Thymus (tissue), 14 donors: ENCODE data around the gene ARHGEF33. TPM values are rescaled to one million over a fixed set of nuclear protein-coding genes. Genes with fewer than 3 reads are reported as not detected.

Experiments
- DNase-seq, 9 donors: peaks; one replicate each; pipeline ENCODE4 v3.0.0-alpha.2; 2013; ENCODE audit warnings: low spot score in 9 of 9, low read depth in 6 of 9, missing footprints in 1 of 9
- H3K27ac ChIP-seq, 2 donors: one replicate each; pipeline ENCODE4 v1.5.1; 2013; ENCODE audit warnings: control low read depth in 1 of 2, low read depth in 1 of 2, low read length in 1 of 2, mild to moderate bottlenecking in 1 of 2, moderate library complexity in 1 of 2
- H3K27me3 ChIP-seq, 2 donors: one replicate each; pipeline ENCODE4 v1.5.1; 2013; ENCODE audit warnings: low read length in 1 of 2; ENCODE audit not compliant: control insufficient read depth in 2 of 2, insufficient read depth in 1 of 2
- H3K36me3 ChIP-seq, 2 donors: one replicate each; pipeline ENCODE4 v1.5.1; 2013; ENCODE audit warnings: low read length in 1 of 2, mild to moderate bottlenecking in 1 of 2, moderate library complexity in 1 of 2; ENCODE audit not compliant: control insufficient read depth in 2 of 2, insufficient read depth in 2 of 2
- H3K4me1 ChIP-seq, 2 donors: one replicate each; pipeline ENCODE4 v1.5.1; 2013; ENCODE audit warnings: low read length in 2 of 2; ENCODE audit not compliant: control insufficient read depth in 2 of 2, insufficient read depth in 2 of 2
- H3K4me3 ChIP-seq, 2 donors: one replicate each; pipeline ENCODE4 v1.5.1; 2013; ENCODE audit warnings: low read length in 2 of 2, control low read depth in 1 of 2, mild to moderate bottlenecking in 1 of 2
- H3K9me3 ChIP-seq, 2 donors: one replicate each; pipeline ENCODE4 v1.5.1; 2013; ENCODE audit warnings: low read length in 1 of 2, mild to moderate bottlenecking in 1 of 2; ENCODE audit not compliant: control insufficient read depth in 2 of 2, insufficient read depth in 1 of 2
- WGBS: extraction: QIAGEN DNeasy Blood & Tissue Kit; methylation state at CpG from one replicate; pipeline ENCODE4 v1.1.7; 2013; 5-methylcytosine and 5-hydroxymethylcytosine counted together
- long read RNA-seq, 10 donors: transcript quantifications; one replicate each; lab custom pipeline, GENCODE V29; 2026
- polyA plus RNA-seq: library from polyadenylated mRNA; stranded (reverse); fragments of 200-250 nt; gene quantifications from one replicate; pipeline ENCODE4 v1.2.3, GENCODE V29; 2013
- total RNA-seq: library from RNA; stranded (reverse); fragments of 120-200 nt; gene quantifications from one replicate; pipeline ENCODE4 v1.2.4, GENCODE V29; 2013
- donor health status: healthy.

Gene ARHGEF33
- total RNA-seq = 0.33 TPM
- 0.55 TPM for polyA plus RNA-seq
- long read RNA-seq, donor 1 = 0 reads
- long read RNA-seq, donor 2, partial matches to known transcripts = 16 of 17 reads
- long read RNA-seq, donor 2, other reads (novel, unspliced or antisense) = 0 of 17 reads
- long read RNA-seq, donor 3 = 0 reads
- long read RNA-seq, donor 4 = 0 reads
- long read RNA-seq, donor 5 = 0 reads
- long read RNA-seq, donor 6 = 0 reads
- long read RNA-seq, donor 7 = 0 reads
- long read RNA-seq, donor 8 = 0 reads
- long read RNA-seq, donor 9 = 0 reads
- long read RNA-seq, donor 10 = 0 reads

DNA sequence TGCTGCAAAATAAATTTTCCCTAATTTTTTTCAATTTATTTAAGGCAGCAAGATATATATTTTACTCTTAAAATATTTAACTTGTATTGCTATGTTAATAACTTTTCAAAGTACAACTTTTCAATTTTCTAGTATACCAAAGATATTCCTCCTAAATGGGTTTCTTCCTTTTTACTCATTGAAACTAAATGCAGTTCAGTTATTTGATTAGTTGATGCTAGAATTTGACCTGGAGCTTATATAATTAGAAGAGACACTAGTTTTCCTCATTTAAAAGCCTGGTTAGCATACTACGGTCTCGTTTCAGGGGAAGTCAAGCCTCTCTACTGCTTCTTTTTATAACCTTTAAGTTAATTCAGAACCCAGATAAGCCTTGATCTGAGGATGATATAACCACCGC lies at the start of gene ARHGEF33:
Gene ARHGEF33 (plus strand): TSS at position 301 of the 400 bp plus-strand sequence. CDS start 29,573 bp downstream, outside the sequence.
- no peaks in the 10 kb centered on the region for H3K36me3 ChIP-seq
- H3K4me3 ChIP-seq = no peak within 1 kb of the TSS
- WGBS = 97% methylated on average over 3 of the region's 3 CpGs
- no peaks in the 10 kb centered on the region for H3K27me3 ChIP-seq
- no peaks in the 10 kb centered on the region for H3K4me1 ChIP-seq
- H3K9me3 ChIP-seq = no peaks in the 10 kb centered on the region
- no peak for DNase-seq
- no peak within 1 kb of the TSS for H3K27ac ChIP-seq

DNA sequence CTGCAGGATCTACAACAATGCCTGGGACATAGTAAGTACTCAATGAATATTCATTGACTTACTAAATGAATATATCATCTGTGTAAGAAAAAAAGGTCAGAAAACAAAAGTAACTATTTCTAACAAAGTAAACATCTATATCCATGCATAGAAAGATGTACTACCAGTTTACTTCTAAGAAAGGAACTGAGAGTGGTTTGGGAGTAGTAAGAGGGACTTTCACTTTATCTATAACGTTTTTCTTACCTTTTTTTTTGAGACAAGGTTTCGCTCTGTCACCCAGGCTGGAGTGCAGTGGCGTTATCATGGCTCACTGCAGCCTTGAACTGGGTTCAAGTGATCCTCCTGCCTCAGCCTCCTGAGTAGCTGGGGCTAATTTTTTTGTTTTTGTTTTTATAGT lies 39.6 kb upstream of the ARHGEF33 start:
- H3K4me3 ChIP-seq = no peak overlapping the region
- no peaks in the 10 kb centered on the region for H3K27me3 ChIP-seq
- H3K9me3 ChIP-seq = no peaks in the 10 kb centered on the region
- peaks cover 8 to 15% of the 10 kb centered on the region in 2 donors for H3K36me3 ChIP-seq
- no peaks in the 10 kb centered on the region for H3K4me1 ChIP-seq
- DNase-seq = no peak
- H3K27ac ChIP-seq = no peak overlapping the region
- WGBS = 95% methylated on average over 3 of the region's 3 CpGs

DNA sequence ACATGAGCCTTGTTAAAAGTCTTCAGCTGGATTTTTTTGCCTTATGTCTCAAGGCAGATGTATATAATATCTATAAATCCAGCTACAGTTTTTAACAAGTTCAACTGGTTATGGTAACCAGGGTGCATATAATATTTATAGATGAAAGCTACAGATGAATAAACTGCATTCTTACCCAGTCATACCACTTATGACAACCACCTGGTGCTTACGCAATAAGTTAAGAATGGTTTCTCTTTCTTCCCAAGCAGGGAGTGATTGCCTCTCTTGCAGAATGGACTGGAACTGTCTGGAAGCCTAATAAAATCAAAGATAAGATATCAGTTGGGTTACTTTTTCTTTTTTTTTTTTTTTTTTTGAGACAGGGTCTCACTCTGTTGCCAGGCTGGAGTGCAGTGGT lies 33.5 kb upstream of the ARHGEF33 start:
- Histone ChIP-seq H3K4me3 (no peak overlapping the region), H3K36me3 (peaks cover 16 to 54% of the 10 kb centered on the region in 2 donors), H3K4me1 (no peaks in the 10 kb centered on the region), H3K27ac (no peak overlapping the region), H3K27me3 (no peaks in the 10 kb centered on the region), H3K9me3 (no peaks in the 10 kb centered on the region)
- WGBS = 99% methylated on average over 1 of the region's 1 CpG
- DNase-seq = no peak

DNA sequence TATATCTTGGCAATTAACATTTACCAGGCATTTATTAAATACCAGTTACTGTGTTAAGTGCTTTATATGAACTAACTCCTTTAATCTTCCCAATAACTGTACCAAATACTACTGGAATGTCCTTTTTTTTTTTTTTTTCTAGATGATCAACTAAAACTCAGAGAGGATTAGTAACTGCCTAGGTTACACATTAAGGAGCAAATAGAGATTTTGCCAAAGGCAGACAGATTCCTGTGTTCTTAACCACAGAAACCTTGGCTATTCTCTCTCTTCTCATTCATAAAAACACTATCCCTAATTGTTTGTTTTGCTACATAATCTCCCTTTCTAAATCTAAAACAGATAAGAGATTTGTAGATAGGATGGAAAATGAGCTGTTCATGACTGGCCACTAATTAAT lies 27.2 kb upstream of the ARHGEF33 start:
- H3K9me3 ChIP-seq = no peaks in the 10 kb centered on the region
- DNase-seq = no peak
- H3K36me3 ChIP-seq = peaks cover 4 to 33% of the 10 kb centered on the region in 2 donors
- no peaks in the 10 kb centered on the region for H3K4me1 ChIP-seq
- H3K4me3 ChIP-seq = no peak overlapping the region
- H3K27ac ChIP-seq = no peak overlapping the region
- no peaks in the 10 kb centered on the region for H3K27me3 ChIP-seq

DNA sequence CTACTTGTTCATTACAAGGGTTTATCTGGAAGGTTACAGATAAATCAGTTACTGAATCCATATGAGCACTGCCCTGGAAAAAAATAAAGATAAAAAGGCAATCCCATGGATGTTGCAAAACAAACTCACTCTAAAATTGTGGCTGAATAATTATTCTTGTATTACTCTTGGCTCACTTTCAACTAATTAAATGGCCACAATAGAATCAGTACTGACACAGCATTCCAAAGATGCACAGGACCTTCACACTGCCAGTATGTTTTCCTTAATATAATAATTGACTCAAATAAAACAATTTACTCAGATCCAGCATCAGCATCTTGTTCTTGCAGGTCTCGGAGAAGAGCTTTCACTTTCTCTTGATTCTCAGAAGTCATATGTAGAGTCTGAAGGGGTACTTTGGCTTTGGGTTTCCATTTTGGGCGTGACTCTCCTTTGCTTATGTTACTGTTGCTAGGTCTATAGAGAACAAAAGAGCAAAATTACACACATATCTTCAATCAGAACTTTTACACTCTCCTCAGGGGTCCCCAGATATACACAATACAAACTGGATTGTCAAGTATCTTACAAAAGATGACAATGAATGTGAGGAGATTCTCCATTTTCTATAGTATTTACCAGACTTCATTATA lies 26.5 kb upstream of the ARHGEF33 start:
- H3K4me3 ChIP-seq = no peak overlapping the region
- 95% methylated on average over 2 of the region's 2 CpGs for WGBS
- H3K36me3 ChIP-seq = peaks cover 4 to 28% of the 10 kb centered on the region in 2 donors
- DNase-seq = no peak
- H3K4me1 ChIP-seq = no peaks in the 10 kb centered on the region
- H3K9me3 ChIP-seq = no peaks in the 10 kb centered on the region
- H3K27me3 ChIP-seq = no peaks in the 10 kb centered on the region
- no peak overlapping the region for H3K27ac ChIP-seq

DNA sequence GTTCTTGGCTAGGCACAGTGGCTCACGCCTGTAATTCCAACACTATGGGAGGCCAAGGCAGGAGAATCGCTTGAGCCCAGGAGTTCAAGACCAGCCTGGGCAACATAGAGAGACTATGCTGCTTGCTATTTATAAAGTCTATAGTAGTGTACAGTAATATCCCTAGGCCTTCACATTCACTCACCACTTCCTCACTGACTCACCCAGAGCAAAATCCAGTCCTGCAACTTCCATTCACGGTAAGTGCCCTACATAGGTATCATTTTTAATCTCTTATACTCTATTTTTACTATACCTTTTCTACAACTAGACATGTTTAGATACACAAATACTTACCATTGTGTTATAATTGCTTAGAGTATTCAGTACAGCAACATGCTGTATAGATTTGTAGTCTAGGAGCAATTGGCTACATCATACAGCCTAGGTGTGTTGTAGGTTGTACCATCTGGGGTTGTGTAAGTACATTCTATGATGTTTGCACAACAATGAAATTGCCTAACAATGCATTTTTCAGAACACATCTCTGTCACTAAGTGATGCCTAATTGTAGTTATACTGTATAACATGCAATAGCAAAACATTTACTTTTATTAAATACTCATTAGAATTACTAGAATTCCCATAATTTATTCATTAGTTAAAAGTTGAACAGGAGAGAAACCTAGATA lies 22.8 kb upstream of the ARHGEF33 start:
- H3K36me3 ChIP-seq = peaks cover 0 to 5% of the 10 kb centered on the region in 2 donors
- DNase-seq = no peak
- no peaks in the 10 kb centered on the region for H3K4me1 ChIP-seq
- no peak overlapping the region for H3K4me3 ChIP-seq
- WGBS = 98% methylated on average over 3 of the region's 3 CpGs
- H3K9me3 ChIP-seq = peaks cover 0 to 3% of the 10 kb centered on the region in 2 donors
- H3K27me3 ChIP-seq = no peaks in the 10 kb centered on the region
- no peak overlapping the region for H3K27ac ChIP-seq

DNA sequence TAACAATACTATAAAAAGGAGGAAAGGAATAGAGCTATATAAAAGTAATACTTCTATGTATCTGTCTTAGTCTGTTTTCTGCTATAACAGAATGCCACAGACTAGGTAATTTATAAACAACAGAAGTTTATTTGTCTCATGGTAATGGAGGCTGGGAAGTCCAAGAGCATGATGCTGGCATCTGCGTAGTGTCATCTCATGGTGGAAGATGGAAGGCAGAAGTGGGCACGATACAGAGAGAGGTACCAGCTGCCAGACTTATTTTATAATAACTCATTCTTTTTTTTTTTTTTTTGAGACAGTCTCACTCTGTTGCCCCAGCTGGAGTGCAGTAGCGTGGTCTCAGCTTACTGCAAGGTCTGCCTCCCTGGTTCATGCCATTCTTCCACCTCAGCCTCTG lies 18.2 kb upstream of the ARHGEF33 start:
- Histone ChIP-seq H3K27me3 (no peaks in the 10 kb centered on the region), H3K9me3 (peaks cover 0 to 3% of the 10 kb centered on the region in 2 donors), H3K4me3 (no peak overlapping the region), H3K4me1 (peaks cover 10 to 11% of the 10 kb centered on the region in 2 donors), H3K27ac (no peak overlapping the region), H3K36me3 (no peaks in the 10 kb centered on the region)
- 98% methylated on average over 3 of the region's 3 CpGs for WGBS
- no peak for DNase-seq

DNA sequence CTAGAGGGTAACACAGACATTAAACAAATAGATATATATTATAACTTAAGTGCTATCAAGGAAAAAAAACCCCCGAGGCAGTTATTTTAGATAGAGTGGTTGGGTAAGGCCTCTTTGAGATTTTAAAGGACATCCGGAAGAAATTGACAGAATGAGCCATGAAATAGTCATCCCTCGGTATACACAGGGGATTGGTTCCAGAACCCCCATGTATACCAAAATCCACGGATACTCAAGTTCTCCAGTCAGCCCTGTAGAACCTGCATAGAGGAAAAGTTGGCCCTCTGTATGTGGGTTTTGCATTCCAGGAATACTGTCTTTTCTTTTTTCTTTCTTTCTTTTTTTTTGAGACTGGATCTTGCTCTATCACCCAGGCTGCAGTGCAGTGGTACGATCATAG lies 15.9 kb upstream of the ARHGEF33 start:
- 78% methylated on average over 5 of the region's 5 CpGs for WGBS
- H3K9me3 ChIP-seq = peaks cover 0 to 3% of the 10 kb centered on the region in 2 donors
- H3K36me3 ChIP-seq = no peaks in the 10 kb centered on the region
- H3K27ac ChIP-seq = no peak overlapping the region
- peaks cover 12% of the 10 kb centered on the region in 2 donors for H3K4me1 ChIP-seq
- no peaks in the 10 kb centered on the region for H3K27me3 ChIP-seq
- H3K4me3 ChIP-seq = no peak overlapping the region
- DNase-seq = no peak

DNA sequence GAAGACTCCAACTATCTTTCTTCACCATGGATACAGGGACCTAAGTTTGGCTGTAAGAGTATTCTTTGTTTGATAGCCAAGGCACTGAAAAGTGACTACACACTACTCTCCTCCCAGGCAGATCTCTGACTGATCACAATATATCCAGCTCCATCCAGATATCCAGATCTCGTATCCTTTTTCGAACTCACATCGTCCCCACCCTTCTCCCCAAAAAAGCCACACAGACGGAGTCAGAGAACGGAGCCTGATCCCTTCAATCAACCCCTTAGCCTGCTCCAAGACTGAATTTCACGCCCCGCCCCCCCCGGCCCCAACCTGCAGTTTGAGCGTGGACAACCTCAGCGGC lies 14.5 kb upstream of the ARHGEF33 start:
- peaks cover 0 to 3% of the 10 kb centered on the region in 2 donors for H3K9me3 ChIP-seq
- H3K27me3 ChIP-seq = no peaks in the 10 kb centered on the region
- DNase-seq = no peak
- peak overlapping the region; percentile 64 to 97 for H3K4me3 ChIP-seq
- H3K36me3 ChIP-seq = no peaks in the 10 kb centered on the region
- under 1% methylated on average over 10 of the region's 10 CpGs for WGBS
- H3K27ac ChIP-seq = peak overlapping the region in 1 of 2 donors; percentile 34
- peaks cover 12% of the 10 kb centered on the region in 2 donors for H3K4me1 ChIP-seq
